Endothelial cell of umbilical vein (primary cell): ENCODE results near the gene CELSR1. TPM values are rescaled to one million over a fixed set of nuclear protein-coding genes. Genes with fewer than 3 reads are reported as not detected.

Source experiments
- BruUV-seq: library from RNA; stranded (reverse); fragments of 400-500 nt; replicated peaks from 2 replicates; lab custom pipeline; 2021; lab: Mats Ljungman, UMichigan
- CTCF ChIA-PET: fragments of 300-600, 350-600 bp; sonication (Branson Sonifier 250); formaldehyde crosslinking; loops from one replicate; lab custom pipeline; 2021; ENCODE audit warnings: antibody characterized with exemption, inconsistent platforms; lab: Charles Lee
- POLR2A ChIA-PET: fragments of 300-600, 350-600 bp; sonication (Branson Sonifier 250); formaldehyde crosslinking; loops from one replicate; lab custom pipeline; 2021; ENCODE audit warnings: antibody characterized with exemption, inconsistent platforms; lab: Charles Lee
- DNase-seq: peaks from one replicate; pipeline ENCODE4 v3.0.0-alpha.2; 2011; ENCODE audit warnings: low read depth, low spot score
- FAIRE-seq: peaks from 2 replicates; lab custom pipeline; 2011; peaks lifted over from hg19 to GRCh38; lab: Jason Lieb, UNC
- H2AFZ ChIP-seq: 2 replicates; pipeline ENCODE4 v1.6.0; 2012; ENCODE audit warnings: low read depth, low read length, control low read depth, inconsistent platforms
- H3K27ac ChIP-seq: 2 replicates; pipeline ENCODE4 v1.5.1; 2011; ENCODE audit warnings: low read depth, mild to moderate bottlenecking, control low read depth, low read length, moderate library complexity; ENCODE audit not compliant: insufficient read depth
- H3K27me3 ChIP-seq, 2 experiments: 2 replicates each; pipeline versions ENCODE4 v1.6.0 to v1.6.1; 2011; ENCODE audit warnings: low read length in 2 of 2, mixed read lengths in 1 of 2; ENCODE audit not compliant: control insufficient read depth in 2 of 2, insufficient read depth in 2 of 2
- H3K36me3 ChIP-seq, 2 experiments: 2 replicates in 1 of 2; 3 replicates in 1 of 2; pipeline ENCODE4 v1.5.1; 2011; ENCODE audit warnings: low read length in 2 of 2, mild to moderate bottlenecking in 1 of 2, moderate library complexity in 1 of 2; ENCODE audit not compliant: control insufficient read depth in 2 of 2, insufficient read depth in 2 of 2; ENCODE audit errors: extremely low read depth in 1 of 2
- H3K4me1 ChIP-seq: 3 replicates; pipeline ENCODE4 v1.5.1; 2011; ENCODE audit warnings: mild to moderate bottlenecking, low read length; ENCODE audit not compliant: control insufficient read depth, insufficient read depth; ENCODE audit errors: extremely low read depth
- H3K4me2 ChIP-seq: 2 replicates; pipeline ENCODE4 v1.6.1; 2011; ENCODE audit warnings: low read length, control low read depth, mixed read lengths; ENCODE audit not compliant: insufficient read depth
- H3K4me3 ChIP-seq, 3 experiments: fragments of 200-600 bp in 1 of 3; sonication (generic), shearing (Covaris generic) in 1 of 3; replicated peaks in 1 of 3; 2 replicates each; pipeline ENCODE4 v1.5.1; 2011 to 2016; ENCODE audit warnings: control low read depth in 3 of 3, low read length in 3 of 3, mild to moderate bottlenecking in 2 of 3, inconsistent platforms in 1 of 3, low read depth in 1 of 3, moderate library complexity in 1 of 3; ENCODE audit not compliant: insufficient read depth in 1 of 3
- H3K79me2 ChIP-seq: 2 replicates; pipeline ENCODE4 v1.6.0; 2012; ENCODE audit warnings: low read length, inconsistent platforms; ENCODE audit not compliant: control insufficient read depth, insufficient read depth
- H3K9ac ChIP-seq: replicated peaks from 2 replicates; pipeline ENCODE3; 2011; ENCODE audit warnings: low read length, control low read depth; ENCODE audit not compliant: insufficient read depth; ENCODE audit errors: extremely low read depth
- H3K9me1 ChIP-seq: replicated peaks from 3 replicates; pipeline ENCODE4 v1.6.0; 2011; ENCODE audit warnings: mild to moderate bottlenecking, low read length; ENCODE audit not compliant: control insufficient read depth, insufficient read depth; ENCODE audit errors: extremely low read depth
- H3K9me3 ChIP-seq: replicated peaks from 2 replicates; pipeline ENCODE4 v1.5.1; 2012; ENCODE audit warnings: low read length, inconsistent platforms; ENCODE audit not compliant: control insufficient read depth, insufficient read depth
- H4K20me1 ChIP-seq: replicated peaks from 2 replicates; pipeline ENCODE3; 2011; ENCODE audit warnings: mild to moderate bottlenecking, low read length; ENCODE audit not compliant: control insufficient read depth, insufficient read depth; ENCODE audit errors: extremely low read depth
- CTCF ChIP-seq, 2 donors: IDR thresholded peaks; 1 replicate in 1 of 2; 2 replicates in 1 of 2; pipeline ENCODE4 v1.5.1; 2011; ENCODE audit warnings: low read length in 2 of 2, mild to moderate bottlenecking in 2 of 2, moderate library complexity in 2 of 2, control low read depth in 1 of 2, inconsistent platforms in 1 of 2, low read depth in 1 of 2; ENCODE audit not compliant: insufficient read depth in 1 of 2; ENCODE audit errors: extremely low read depth in 1 of 2
- EZH2 ChIP-seq: IDR thresholded peaks from 2 replicates; pipeline ENCODE4 v1.6.1; 2012; ENCODE audit warnings: borderline replicate concordance, low read depth, mild to moderate bottlenecking, moderate library complexity, low read length, inconsistent platforms; ENCODE audit not compliant: severe bottlenecking
- FOS ChIP-seq: IDR thresholded peaks from 2 replicates; pipeline ENCODE4 v1.6.1; 2011; ENCODE audit warnings: mild to moderate bottlenecking, low read length, moderate library complexity, borderline replicate concordance; ENCODE audit not compliant: insufficient read depth
- GATA2 ChIP-seq: IDR thresholded peaks from 2 replicates; pipeline ENCODE4 v1.7.0; 2011; ENCODE audit warnings: low read depth, mild to moderate bottlenecking, moderate library complexity, mixed read lengths, low read length; ENCODE audit not compliant: insufficient read length, insufficient read depth
- JUN ChIP-seq: IDR thresholded peaks from 2 replicates; pipeline ENCODE4 v1.6.1; 2011; ENCODE audit warnings: borderline replicate concordance, low read depth; ENCODE audit not compliant: insufficient read length, insufficient read depth
- MAX ChIP-seq: IDR thresholded peaks from 2 replicates; pipeline ENCODE4 v1.6.1; 2011; ENCODE audit not compliant: insufficient read depth, insufficient read length
- MYC ChIP-seq: IDR thresholded peaks from one replicate; pipeline ENCODE4 v1.6.1; 2011; ENCODE audit warnings: mild to moderate bottlenecking, low read depth, low read length
- POLR2A ChIP-seq: IDR thresholded peaks from 2 replicates; pipeline ENCODE4 v1.6.1; 2012; ENCODE audit warnings: low read depth, mild to moderate bottlenecking, control low read depth, low read length
- POLR2AphosphoS5 ChIP-seq: IDR thresholded peaks from 2 replicates; pipeline ENCODE4 v1.6.1; 2012; ENCODE audit warnings: low read depth, mild to moderate bottlenecking, control low read depth, low read length, moderate library complexity; ENCODE audit not compliant: insufficient read depth
- dilution Hi-C: fragments of 300-500 bp; cut with MboI; formaldehyde crosslinking; loops from one replicate; pipeline ENCODE4 v1.15.0; 2019; ENCODE audit warnings: low sequenced_read_pairs; ENCODE audit not compliant: extremely low pct_ligation_motif_present
- intact Hi-C: fragments of 100-400 bp; cut with micrococcal nuclease; formaldehyde crosslinking; loops from one replicate; pipeline ENCODE4 v1.10.0; 2022
- polyA plus RNA-seq, 4 experiments: library from polyadenylated mRNA; depleted of rRNA in 3 of 4; stranded (reverse) in 3 of 4; unstranded in 1 of 4; fragments of >200 nt; gene quantifications; 2 replicates each; pipeline versions ENCODE4 v1.2.1 to v1.2.3, GENCODE V29; 2011 to 2012; ENCODE audit warnings: missing spikeins in 1 of 4
- total RNA-seq: library from RNA; stranded (reverse); gene quantifications from 2 replicates; pipeline ENCODE4 v1.2.3, GENCODE V29; 2021

The CELSR1 gene
- total and polyA plus RNA-seq, 2 donors (not counting 3 experiments of a cell fraction or from before 2014, with no cell fraction given), result 3.7 to 5.4 TPM

- dilution Hi-C loops, result no loop called here
- Histone ChIP-seq H3K9me3 (no peaks in the 10 kb centered on the region), H3K79me2 (no peaks in the 10 kb centered on the region), H3K4me1 (peaks cover 6% of the 10 kb centered on the region), H2AFZ (no peak overlapping the region), H3K4me2 (no peak overlapping the region), H3K27me3 (peaks cover 0 to 1% of the 10 kb centered on the region in 2 experiments), H3K9ac (no peak overlapping the region), H3K27ac (no peak overlapping the region), H4K20me1 (no peaks in the 10 kb centered on the region), H3K9me1 (no peaks in the 10 kb centered on the region), H3K36me3 (no peaks in the 10 kb centered on the region), H3K4me3 (no peak overlapping the region)
- BruUV-seq, result no TSS peak
- CTCF ChIA-PET, result no interaction called here
- DNase-seq, result no peak
- TF ChIP-seq CTCF (IDR thresholded peaks at IDR 0.05; ENCODE audit: extremely low read depth in 1 of 2, insufficient read depth in 1 of 2, low read depth in 1 of 2, low read length in 2 of 2) (no peak), POLR2AphosphoS5 (no peak), MYC (no peak)
- no peak for FAIRE-seq
- intact Hi-C loops, result no loop called here
- POLR2A ChIA-PET, result no interaction called here
Observed at GRCh38 chr22:46582281-46582933, 45.0 kb upstream of the CELSR1 start.

- H3K27ac ChIP-seq, result no peak overlapping the region
- FAIRE-seq, result no peak
Observed at GRCh38 chr22:46581538-46582244, 44.3 kb upstream of the CELSR1 start.

More at GRCh38 chr22:46581538-46582244, 44.3 kb upstream of the CELSR1 start:
- Histone ChIP-seq H3K4me3 (no peak overlapping the region), H3K27me3 (no peaks in the 10 kb centered on the region), H3K79me2 (no peaks in the 10 kb centered on the region), H2AFZ (no peak overlapping the region), H3K36me3 (no peaks in the 10 kb centered on the region), H3K9me3 (no peaks in the 10 kb centered on the region), H3K4me2 (no peak overlapping the region), H3K9ac (no peak overlapping the region), H3K9me1 (no peaks in the 10 kb centered on the region), H4K20me1 (no peaks in the 10 kb centered on the region), H3K4me1 (peaks cover 6% of the 10 kb centered on the region)
- ChIA-PET CTCF (no interaction called here), POLR2A (no interaction called here)
- no peak for DNase-seq
- no TSS peak for BruUV-seq
- dilution Hi-C loops, result no loop called here
- intact Hi-C loops, result no loop called here
- TF ChIP-seq EZH2 (no peak), MYC (no peak), CTCF (IDR thresholded peaks at IDR 0.05; ENCODE audit: extremely low read depth in 1 of 2, insufficient read depth in 1 of 2, low read depth in 1 of 2, low read length in 2 of 2) (no peak), JUN (no peak), POLR2AphosphoS5 (no peak), POLR2A (no peak), MAX (no peak), GATA2 (no peak), FOS (no peak)
